Measurements from ENCODE around the gene ATP10A.
A peak's percentile ranks its signal among the peaks of the same experiment; 100 is the strongest.

Gene ATP10A

GRCh38 chr15:25700916-25701315 lies 162.2 kb downstream of the ATP10A start:
- no peak for DNase-seq (ENCODE audit: low spot score)

GRCh38 chr15:25697586-25697985 lies 165.5 kb downstream of the ATP10A start:
- no peak for DNase-seq (ENCODE audit: low spot score)

- DNase-seq (ENCODE audit: low spot score), result no peak
These were observed 167.0 kb downstream of the ATP10A start for GRCh38 chr15:25695875-25696760.

DNA sequence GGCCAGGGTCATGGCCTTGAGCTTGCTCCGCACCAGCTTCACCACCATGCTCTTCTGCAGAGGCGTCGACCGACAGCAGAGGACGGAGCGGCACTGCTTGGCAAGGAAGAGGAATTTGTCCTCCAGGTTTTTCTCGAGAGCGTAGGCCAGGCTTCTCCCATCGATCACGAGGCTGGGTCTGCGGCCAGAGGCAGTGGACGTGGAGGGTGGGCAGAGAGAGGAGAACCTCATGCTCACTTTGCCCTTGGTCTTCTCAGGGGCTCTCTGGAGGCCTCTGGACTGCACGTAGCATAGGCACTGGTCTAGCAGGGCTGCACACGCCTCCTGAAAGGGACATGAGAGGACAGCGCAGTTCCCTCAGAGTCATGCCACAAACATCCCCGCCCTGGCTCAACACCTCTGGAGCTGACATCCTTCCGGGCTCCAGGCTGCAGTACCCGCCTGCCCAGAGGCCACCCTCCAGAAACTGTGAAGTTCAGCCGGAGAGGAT lies 168.3 kb downstream of the ATP10A start:
- no peak for DNase-seq (ENCODE audit: low spot score)

- DNase-seq (ENCODE audit: low spot score), result no peak
These were observed 168.9 kb downstream of the ATP10A start for GRCh38 chr15:25694239-25694584.

DNA sequence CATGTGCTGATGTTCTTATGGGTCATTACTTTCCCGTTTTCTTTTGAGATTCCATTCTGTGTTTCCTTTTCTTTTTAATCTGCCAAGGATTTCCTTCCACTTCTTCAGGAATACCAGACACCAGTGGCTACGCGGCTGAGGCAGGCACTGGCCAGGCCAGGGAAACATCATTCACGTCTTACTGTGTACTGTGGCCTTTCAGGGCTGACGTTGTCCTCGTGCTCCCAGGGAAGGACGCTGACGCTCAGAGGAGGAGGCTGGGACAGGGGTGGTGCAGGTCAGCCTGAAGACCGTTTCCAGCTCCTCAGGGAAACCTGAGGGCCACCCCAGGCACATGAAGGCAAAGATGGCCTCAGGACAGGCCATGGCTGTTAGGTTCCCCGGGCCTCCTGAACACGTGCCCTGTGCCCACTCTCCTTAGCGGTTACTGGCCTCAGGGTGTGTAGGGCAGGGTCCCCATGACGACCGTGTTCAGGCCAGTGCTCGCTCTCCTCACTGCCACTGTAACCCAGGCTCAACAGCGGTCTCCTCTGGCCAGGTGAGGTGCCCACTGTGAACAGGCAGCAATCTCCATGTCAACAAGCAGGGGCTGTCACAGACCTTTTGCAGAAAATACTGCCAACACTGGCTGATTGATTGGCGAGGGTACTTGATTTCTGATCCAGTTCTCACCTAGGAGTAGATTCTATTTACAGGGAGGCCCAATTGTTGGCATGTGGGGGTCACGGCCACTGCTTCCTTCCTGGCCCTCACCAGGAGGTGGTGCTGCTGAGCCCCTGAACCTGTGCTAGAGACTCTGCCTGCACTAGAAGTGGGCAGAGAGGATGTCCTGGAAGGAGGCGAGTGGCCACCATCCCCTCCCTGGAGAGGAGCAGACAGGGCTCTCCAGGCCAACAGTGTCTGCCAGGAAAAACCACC lies 169.5 kb downstream of the ATP10A start:
- peak; percentile 36 for DNase-seq (ENCODE audit: low spot score)

- peak; percentile 27 for DNase-seq (ENCODE audit: low spot score)
These were observed 171.3 kb downstream of the ATP10A start for GRCh38 chr15:25691544-25692430.

- DNase-seq (ENCODE audit: low spot score), result no peak
These were observed 172.2 kb downstream of the ATP10A start for GRCh38 chr15:25690673-25691543.

DNA sequence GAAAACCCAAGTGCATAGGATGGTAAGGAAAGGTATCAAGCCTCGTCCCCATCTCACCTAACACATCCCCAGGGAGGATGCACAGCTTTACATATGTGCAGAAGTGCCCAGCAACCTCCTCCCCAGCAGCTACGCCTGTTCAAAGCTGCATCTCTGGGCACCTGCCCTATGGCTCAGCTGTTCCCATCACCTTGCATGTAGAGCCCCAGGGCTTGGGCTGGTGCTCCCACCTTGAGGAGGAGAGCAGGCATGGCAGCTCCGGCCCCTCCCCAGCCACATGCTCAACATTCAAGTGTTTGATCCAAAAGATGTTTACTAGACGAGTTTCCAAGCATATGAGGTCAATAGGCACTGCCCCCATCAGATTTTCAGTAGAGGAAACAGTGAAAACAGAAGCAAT lies 173.5 kb downstream of the ATP10A start:
- DNase-seq (ENCODE audit: low spot score), result no peak

GRCh38 chr15:25688166-25688565 lies 175.0 kb downstream of the ATP10A start:
- DNase-seq (ENCODE audit: low spot score), result no peak

GRCh38 chr15:25687689-25688088 lies 175.4 kb downstream of the ATP10A start:
- no peak for DNase-seq (ENCODE audit: low spot score)

DNA sequence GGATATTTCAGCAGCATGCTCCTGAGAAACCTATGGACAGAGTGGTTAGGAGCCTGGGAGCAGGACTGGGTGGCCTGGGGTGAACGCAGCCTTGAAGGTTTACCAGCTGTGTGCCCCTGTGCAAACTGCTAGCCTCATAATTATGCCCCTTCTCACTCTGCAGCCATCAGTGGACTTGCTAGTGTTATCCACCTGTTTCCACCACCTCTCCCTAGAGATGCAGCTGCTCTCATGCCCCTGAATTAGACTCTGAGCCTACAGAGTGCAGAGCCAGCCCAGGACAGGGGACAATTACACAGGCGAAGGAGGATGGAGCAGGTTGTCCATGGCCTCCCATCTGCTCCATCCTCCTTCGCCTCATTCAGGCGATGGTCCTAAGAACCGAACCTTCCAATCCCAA lies 175.9 kb downstream of the ATP10A start:
- no peak for DNase-seq (ENCODE audit: low spot score)

DNA sequence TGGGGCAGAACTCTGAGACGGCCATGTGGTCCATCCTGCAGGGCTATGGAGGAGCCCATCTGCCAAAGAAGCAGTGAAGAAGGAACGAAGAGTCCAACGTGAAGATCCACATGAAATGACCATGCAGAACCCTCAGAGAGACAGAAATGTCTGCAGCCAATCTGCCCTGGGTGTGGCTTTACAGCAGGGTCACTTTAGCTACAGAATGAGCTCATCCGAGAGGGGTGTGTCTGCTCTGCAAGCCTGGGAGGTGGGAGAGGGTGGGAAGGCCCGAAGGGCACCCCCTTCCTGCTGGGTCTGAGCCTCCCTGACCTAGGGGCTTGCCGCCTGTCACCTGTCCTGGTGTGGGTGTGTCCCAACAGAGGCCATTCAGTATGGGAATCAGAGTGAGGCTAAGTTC lies 176.3 kb downstream of the ATP10A start:
- no peak for DNase-seq (ENCODE audit: low spot score)

DNA sequence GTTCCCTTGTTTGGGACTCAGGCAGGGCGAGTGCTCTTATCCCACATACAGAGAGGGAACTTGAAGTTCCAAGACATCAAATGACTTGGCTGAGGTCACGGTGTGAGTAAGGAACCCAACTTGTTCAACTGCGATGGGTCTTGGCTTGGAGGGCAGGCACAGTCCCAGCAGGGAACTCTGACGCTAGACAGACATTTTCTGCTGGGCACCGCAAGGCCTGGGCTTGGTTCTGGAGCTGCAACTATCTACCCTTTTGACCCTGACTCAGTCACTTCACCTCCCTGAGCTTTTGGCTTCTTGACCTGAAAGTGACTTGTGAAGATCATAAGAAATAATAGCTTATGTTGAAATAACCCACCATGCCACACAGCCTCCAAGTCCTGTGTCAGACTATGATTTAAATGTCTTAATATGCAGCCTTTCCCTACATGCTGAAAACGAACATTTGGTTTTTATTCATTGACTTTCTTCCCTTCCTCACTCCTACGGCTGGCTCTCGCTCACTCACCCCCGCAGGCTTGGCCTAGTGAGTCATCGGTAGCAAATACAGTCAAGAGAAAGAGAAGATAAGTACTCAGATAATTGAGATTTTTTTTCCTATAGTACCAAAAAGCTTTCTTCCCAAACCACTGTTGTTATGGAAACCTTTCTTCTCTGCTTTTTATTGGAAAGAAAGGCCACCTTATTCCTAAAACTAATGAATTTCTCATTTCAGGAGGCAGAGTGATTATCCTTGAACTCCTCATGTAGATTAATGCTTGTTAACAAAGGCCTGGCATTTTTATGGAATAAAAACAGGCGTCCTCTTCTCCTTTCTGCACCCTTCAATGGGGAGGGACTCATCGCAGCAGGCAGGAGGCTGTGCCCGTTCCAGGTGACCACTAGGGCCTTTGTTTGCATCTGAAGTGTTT lies 178.4 kb downstream of the ATP10A start:
- DNase-seq (ENCODE audit: low spot score), result no peak

GRCh38 chr15:25683911-25684310 lies 179.2 kb downstream of the ATP10A start:
- DNase-seq (ENCODE audit: low spot score), result no peak

DNA sequence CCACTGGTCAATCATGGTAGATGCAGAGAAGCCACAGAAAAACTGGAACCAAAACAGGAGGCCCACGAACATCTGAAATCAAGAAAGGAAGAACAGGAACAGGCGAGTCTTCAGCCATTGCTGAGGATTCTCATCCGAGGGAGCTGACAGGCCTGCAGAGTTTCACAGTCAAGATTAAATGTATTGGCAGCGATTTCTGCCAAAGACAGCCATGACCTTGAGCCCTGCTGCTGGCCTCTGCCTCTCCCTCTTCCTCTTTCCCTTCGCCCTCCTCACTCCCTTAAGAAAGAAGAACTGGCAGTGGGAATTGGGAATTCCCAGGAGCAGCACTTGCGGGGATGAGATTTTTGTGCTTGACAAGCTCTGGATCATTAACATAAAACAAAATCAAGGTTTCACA lies 179.7 kb downstream of the ATP10A start:
- no peak for DNase-seq (ENCODE audit: low spot score)

DNA sequence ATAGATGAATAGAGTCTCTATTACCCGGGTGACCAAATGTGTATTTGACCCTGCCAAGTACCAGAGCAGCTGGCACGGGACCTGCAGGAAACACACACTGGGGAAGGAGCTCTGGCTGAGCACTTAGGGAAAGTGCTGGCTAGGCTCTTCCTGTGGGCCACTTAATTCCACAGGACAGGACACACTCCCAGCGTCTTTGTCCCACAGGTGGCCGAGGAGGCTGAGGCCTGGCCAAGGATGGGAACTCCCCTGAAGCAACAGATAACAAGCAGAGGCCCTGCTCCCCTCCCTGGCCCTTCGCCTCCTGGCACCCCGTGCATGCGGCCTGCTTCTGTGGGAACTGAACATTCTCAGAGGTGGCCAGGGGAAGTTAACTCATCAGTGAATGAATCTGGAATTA lies 180.8 kb downstream of the ATP10A start:
- no peak for DNase-seq (ENCODE audit: low spot score)

GRCh38 chr15:25680686-25681025 lies 182.5 kb downstream of the ATP10A start:
- no peak for DNase-seq (ENCODE audit: low spot score)

DNA sequence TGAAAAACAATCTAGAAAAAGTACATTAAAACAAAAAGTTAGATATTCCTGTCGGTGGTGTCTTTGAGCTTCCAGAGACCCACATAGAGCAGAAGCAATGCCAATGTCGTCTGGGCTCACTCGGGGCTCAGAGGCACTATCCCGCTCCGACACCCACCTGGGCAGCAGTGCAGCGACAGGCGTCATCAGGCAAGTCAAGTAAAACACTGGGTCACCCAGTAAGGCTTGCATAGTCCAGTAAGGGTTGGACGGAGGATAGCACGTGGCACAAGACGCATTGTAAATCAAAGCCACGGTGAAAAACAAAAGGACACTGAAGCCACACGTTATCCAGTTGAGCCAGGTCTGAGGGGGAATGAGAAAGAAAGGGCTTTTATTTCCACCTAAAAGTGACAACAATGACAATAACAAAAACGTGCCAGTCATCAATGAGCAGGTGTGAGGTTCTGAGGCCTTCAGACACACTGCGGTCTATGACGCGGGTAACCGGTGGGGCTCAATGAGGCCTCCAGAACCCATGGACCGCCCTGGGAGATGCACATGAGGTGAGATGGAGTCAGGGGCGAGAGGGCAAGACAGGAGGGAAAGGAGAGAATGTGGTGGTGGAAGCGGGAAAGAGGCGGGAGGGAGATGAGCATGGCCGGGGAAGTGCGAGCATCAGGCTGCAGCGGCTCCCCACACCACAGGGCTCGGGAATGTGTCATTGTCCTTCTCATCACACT lies 183.0 kb downstream of the ATP10A start:
- no peak for DNase-seq (ENCODE audit: low spot score)
